ENCODE results near the gene PSORS1C1.

- TF ChIP-seq POLR2A (IDR thresholded peaks at IDR 0.05; ENCODE audit: low read depth, low read length), result no peak
- no peak for TF ChIP-seq TAF1 (IDR thresholded peaks at IDR 0.05; ENCODE audit: borderline replicate concordance, low read depth, low read length)
- TF ChIP-seq POLR2AphosphoS5 (IDR thresholded peaks at IDR 0.05; ENCODE audit: low read depth, low read length), result no peak
Observed at GRCh38 chr6:31092238-31092637, 22.4 kb upstream of the PSORS1C1 start.
